Stimulated activated CD4-positive, alpha-beta T cell treated with anti-CD3 and anti-CD28 coated beads, Interleukin-4, amount 100 ng/mL, for 48 hours (primary cell): ENCODE data around the gene MYO3B.

Source experiments
- DNase-seq, 2 donors: peaks; one replicate each; pipeline ENCODE4 v3.0.0-alpha.2; 2020; ENCODE audit warnings: low read depth in 2 of 2

The MYO3B gene

GRCh38 chr2:170695521-170696410, 517.8 kb downstream of the MYO3B start:
- no peak for DNase-seq

- DNase-seq, result no peak
These were observed 519.0 kb downstream of the MYO3B start for GRCh38 chr2:170696948-170697347.

GRCh38 chr2:170701011-170701410, 523.1 kb downstream of the MYO3B start:
- no peak for DNase-seq

GRCh38 chr2:170703776-170704476, 526.0 kb downstream of the MYO3B start:
- DNase-seq, result no peak
